ENCODE results near the gene SPTBN5. TPM values are rescaled to one million over a fixed set of nuclear protein-coding genes. Genes with fewer than 3 reads are reported as not detected.

SPTBN5 gene
- 0.68 and 1.4 TPM in 2 replicates for total RNA-seq
- total RNA-seq (2013) = 0.33 TPM
- polyA plus RNA-seq = 0.55 and 0.94 TPM in 2 replicates
- 0.17 and 0.50 TPM in 2 replicates for polyA minus RNA-seq

GRCh38 chr15:41893422-41894250 lies at the start of gene SPTBN5:
Gene SPTBN5, minus strand, starts transcription at chr15:41894053. Its CDS starts 556 bp downstream, at chr15:41893497.
- DNase-seq (no peak), ATAC-seq (ENCODE audit: low read depth) (no peak)
- peaks cover 44 to 52% of the 10 kb centered on the region in 2 donors for H3K4me1 ChIP-seq (ENCODE audit: control insufficient read depth in 2 of 2, insufficient read depth in 2 of 2, low read length in 2 of 2)

More at GRCh38 chr15:41893422-41894250, at the start of gene SPTBN5:
- H2AFZ ChIP-seq (ENCODE audit: insufficient read depth, low read depth, low read length, poor library complexity, severe bottlenecking) = peak within 1 kb of the TSS; percentile 75
- peak within 1 kb of the TSS; percentile 49 for H3K9ac ChIP-seq (ENCODE audit: low read length)
- peak within 1 kb of the TSS; percentile 71 to 80 for H3K27ac ChIP-seq (ENCODE audit: low read length in 2 of 2)
- Mint-ChIP-seq H3K27me3 (no peaks in the 10 kb centered on the region), H3K27ac (peak within 1 kb of the TSS; percentile 97), H3K4me3 (peak within 1 kb of the TSS; percentile 84), H3K4me1 (peaks cover 51% of the 10 kb centered on the region), H3K9me3 (ENCODE audit: insufficient read depth) (no peaks in the 10 kb centered on the region)
- peaks cover 0 to 2% of the 10 kb centered on the region in 2 experiments for H3K36me3 ChIP-seq (replicated peaks in 1 of 2; ENCODE audit: control extremely low read depth in 1 of 2, control insufficient read depth in 1 of 2, extremely low read depth in 1 of 2, insufficient read depth in 2 of 2, low read length in 1 of 2)
- H4K20me1 ChIP-seq (ENCODE audit: control insufficient read depth, insufficient read depth, low read length, poor library complexity, severe bottlenecking) = no peaks in the 10 kb centered on the region
- peak within 1 kb of the TSS in 4 of 5 experiments; percentile 10 to 47 (median 32) for H3K4me3 ChIP-seq (ENCODE audit: control extremely low read depth in 1 of 5, extremely low read depth in 1 of 5, insufficient read depth in 1 of 5, low read depth in 2 of 5, low read length in 4 of 5)
- no peak for TF ChIP-seq EZH2 (IDR thresholded peaks at IDR 0.05; ENCODE audit: borderline replicate concordance, insufficient read depth, low read depth, low read length, poor library complexity, severe bottlenecking)
- no peak for TF ChIP-seq CTCF (IDR thresholded peaks at IDR 0.05)
- no peaks in the 10 kb centered on the region for H3K27me3 ChIP-seq (replicated peaks in 1 of 4; ENCODE audit: control extremely low read depth in 1 of 4, control insufficient read depth in 3 of 4, insufficient read depth in 4 of 4, low read length in 3 of 4)
- ChIA-PET CTCF (interaction anchor here (0.6 to 11.0 kb wide), 8 partner anchors 9 to 205 kb away, joined by 3 to 81 read pairs (median 5); partner anchors contain the start of genes EHD4 and MAPKBP1), POLR2A (interaction anchor here (1.1 to 1.3 kb wide), 2 partner anchors 83 to 233 kb away, joined by 4 to 6 read pairs; partner anchors contain the start of gene MGA)
- intact Hi-C loops (cut with micrococcal nuclease) = loop anchor here (1.0 to 10.0 kb wide), 5 partner anchors 11 to 989 kb away; partner anchors contain the start of genes JMJD7 and MAPKBP1
- 96% methylated on average over 14 of the region's 15 CpGs for WGBS (ENCODE audit: insufficient coverage)
- peaks cover 0 to 12% (median 2%) of the 10 kb centered on the region in 3 donors for H3K9me3 ChIP-seq (ENCODE audit: control extremely low read depth in 1 of 3, control insufficient read depth in 2 of 3, insufficient read depth in 1 of 3, low read length in 2 of 3)
- H3K79me2 ChIP-seq (ENCODE audit: control insufficient read depth, insufficient read depth, low read length) = peaks cover 4% of the 10 kb centered on the region
- peak within 1 kb of the TSS; percentile 77 for H3K4me2 ChIP-seq (replicated peaks; ENCODE audit: low read depth, low read length, poor library complexity, severe bottlenecking)

Data from B cell (primary cell).